Lung (tissue), 12 donors: ENCODE results near the gene RNF150. TPM values are rescaled to one million over a fixed set of nuclear protein-coding genes. Genes with fewer than 3 reads are reported as not detected.

Experiments used
- ATAC-seq: fragments of 200-7000 bp; cut with Tn5 transposase; one replicate; pipeline ENCODE4 v1.9.1; 2020; ENCODE audit warnings: moderate number of reproducible peaks; ENCODE audit not compliant: insufficient read depth, low FRiP score
- DNase-seq, 3 donors: peaks; one replicate each; pipeline ENCODE4 v3.0.0-alpha.2; 2013 to 2017
- H3K27ac ChIP-seq, 2 donors: one replicate each; pipeline ENCODE4 v1.5.1; 2013; ENCODE audit warnings: mild to moderate bottlenecking in 2 of 2, moderate library complexity in 2 of 2, control low read depth in 1 of 2, inconsistent platforms in 1 of 2, low read depth in 1 of 2, low read length in 1 of 2
- H3K27me3 ChIP-seq, 3 donors: one replicate each; pipeline ENCODE4 v1.5.1; 2013; ENCODE audit warnings: low read length in 2 of 3; ENCODE audit not compliant: control insufficient read depth in 3 of 3, insufficient read depth in 3 of 3
- H3K36me3 ChIP-seq, 4 donors: one replicate each; pipeline ENCODE4 v1.5.1; 2013; ENCODE audit warnings: low read length in 4 of 4, mild to moderate bottlenecking in 1 of 4, moderate library complexity in 1 of 4; ENCODE audit not compliant: control insufficient read depth in 4 of 4, insufficient read depth in 4 of 4
- H3K4me1 ChIP-seq, 5 donors: one replicate each; pipeline ENCODE4 v1.5.1; 2013; ENCODE audit warnings: low read length in 5 of 5, mild to moderate bottlenecking in 2 of 5, moderate library complexity in 1 of 5; ENCODE audit not compliant: control insufficient read depth in 5 of 5, insufficient read depth in 5 of 5
- H3K4me3 ChIP-seq: one replicate; pipeline ENCODE4 v1.5.1; 2013; ENCODE audit warnings: mild to moderate bottlenecking, control low read depth, moderate library complexity
- H3K9ac ChIP-seq, 2 donors: one replicate each; pipeline ENCODE4 v1.5.1; 2013; ENCODE audit warnings: low read length in 2 of 2, control low read depth in 1 of 2; ENCODE audit not compliant: insufficient read depth in 1 of 2
- H3K9me3 ChIP-seq, 4 donors: one replicate each; pipeline ENCODE4 v1.5.1; 2013; ENCODE audit warnings: low read length in 3 of 4, mild to moderate bottlenecking in 1 of 4, moderate library complexity in 1 of 4; ENCODE audit not compliant: control insufficient read depth in 4 of 4, insufficient read depth in 3 of 4
- CTCF ChIP-seq: IDR thresholded peaks from 2 replicates; pipeline ENCODE4 v1.5.1; 2012; ENCODE audit warnings: mild to moderate bottlenecking; ENCODE audit errors: control extremely low read depth, extremely low read depth
- WGBS, 2 donors: extraction: QIAGEN DNeasy Blood & Tissue Kit; methylation state at CpG; one replicate each; pipeline ENCODE4 v1.1.7; 2013; 5-methylcytosine and 5-hydroxymethylcytosine counted together
- polyA plus RNA-seq, 2 donors: library from polyadenylated mRNA; stranded (reverse); fragments of 200-250 nt; gene quantifications; one replicate each; pipeline ENCODE4 v1.2.1, GENCODE V29; 2013
- total RNA-seq, 2 donors: library from RNA; depleted of rRNA in 1 of 2; stranded (reverse); fragments of >200 nt in 1 of 2; gene quantifications; one replicate each; pipeline ENCODE4 v1.2.1, GENCODE V29; 2014 to 2021
- donor health status: control.
- donor health status: control.
- donor health status: Bipolar disorder and iron deficiency.
- donor health status: healthy.
- donor health status: DM: yes; HTN: yes; CAD: no.

RNF150 gene
- total and polyA plus RNA-seq, 4 donors = 0.18 to 19.3 (median 2.1) TPM

DNA sequence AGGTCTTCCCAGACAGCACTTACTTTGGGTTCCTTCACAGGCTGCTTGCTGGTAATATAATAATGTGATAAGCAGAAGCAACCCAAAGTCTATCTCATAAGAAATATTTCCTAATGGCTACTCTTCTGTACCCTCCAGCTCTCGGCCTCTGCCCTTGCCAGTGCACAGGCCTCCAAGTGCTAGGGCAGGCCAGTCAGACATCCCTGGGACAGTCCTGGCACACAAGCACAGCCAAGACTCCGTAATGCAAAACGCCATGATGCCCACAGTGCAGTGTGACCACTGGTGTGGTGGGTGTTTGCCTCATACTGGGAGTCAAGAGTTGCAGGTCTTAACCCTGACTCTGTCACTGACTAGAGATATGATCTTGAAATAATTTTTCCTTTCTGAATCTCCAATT lies 35.1 kb downstream of the RNF150 start:
- no peak for TF ChIP-seq CTCF
- no peak for ATAC-seq
- H3K9ac ChIP-seq = no peak overlapping the region
- H3K27ac ChIP-seq = no peak overlapping the region
- no peaks in the 10 kb centered on the region for H3K36me3 ChIP-seq
- peaks cover 0 to 17% (median 0%) of the 10 kb centered on the region in 5 donors for H3K4me1 ChIP-seq
- no peaks in the 10 kb centered on the region for H3K27me3 ChIP-seq
- peaks cover 0 to 3% (median 1%) of the 10 kb centered on the region in 4 donors for H3K9me3 ChIP-seq
- WGBS, 2 donors = 92 to 100% methylated on average over 3 of the region's 3 CpGs
- no peak for DNase-seq
- no peak overlapping the region for H3K4me3 ChIP-seq

DNA sequence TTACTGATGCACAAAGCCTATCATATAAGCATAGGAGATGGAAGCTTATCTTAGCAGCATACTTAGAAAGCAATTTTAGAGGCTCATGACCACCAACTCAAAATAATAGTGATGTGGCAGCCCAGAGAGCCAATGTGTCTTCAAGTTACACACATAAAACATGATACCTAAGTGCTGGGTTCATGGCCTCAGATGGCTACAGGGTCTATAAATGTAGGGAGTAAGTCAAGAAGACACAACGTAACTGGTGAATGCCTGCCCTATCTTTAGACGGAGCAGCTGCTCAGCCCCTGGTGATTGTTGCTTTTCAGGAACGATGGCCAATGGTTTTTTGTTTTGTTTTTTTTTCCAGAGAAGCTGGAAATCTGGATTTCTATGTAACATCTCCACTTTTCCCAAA lies 42.8 kb downstream of the RNF150 start:
- Histone ChIP-seq H3K9me3 (peaks cover 0 to 3% (median 1%) of the 10 kb centered on the region in 4 donors), H3K27me3 (no peaks in the 10 kb centered on the region), H3K27ac (no peak overlapping the region), H3K4me1 (peaks cover 0 to 4% (median 0%) of the 10 kb centered on the region in 5 donors), H3K4me3 (no peak overlapping the region), H3K9ac (no peak overlapping the region), H3K36me3 (no peaks in the 10 kb centered on the region)
- WGBS, 2 donors = 33 to 48% methylated on average over 3 of the region's 3 CpGs
- no peak for TF ChIP-seq CTCF
- DNase-seq (no peak), ATAC-seq (no peak)

DNA sequence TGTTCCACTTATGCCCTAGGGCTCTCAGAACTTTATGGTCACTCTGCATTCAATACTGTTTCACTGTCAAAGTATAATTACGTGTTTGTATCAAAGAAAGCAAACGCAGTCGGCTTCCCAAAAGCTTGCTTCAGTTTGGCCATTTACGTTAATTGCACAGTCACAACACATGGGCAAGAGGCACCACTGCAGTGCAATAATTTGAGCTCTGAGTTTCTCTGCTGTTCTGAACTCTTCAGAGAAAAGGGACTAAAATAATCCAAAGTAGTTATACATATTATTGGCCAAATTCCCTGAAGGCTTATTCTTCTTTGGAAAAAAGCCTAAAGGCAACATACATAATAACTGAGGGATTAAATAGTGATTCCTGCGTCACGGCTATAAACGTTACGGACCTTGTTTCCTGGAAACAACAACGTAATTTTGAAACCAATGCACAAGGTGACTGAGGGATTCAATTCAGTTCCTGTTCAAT lies 51.3 kb downstream of the RNF150 start:
- ATAC-seq (no peak), DNase-seq (peak; percentile 16 to 75 (median 69))
- TF ChIP-seq CTCF = no peak
- Histone ChIP-seq H3K4me1 (peaks cover 0 to 33% (median 11%) of the 10 kb centered on the region in 5 donors), H3K36me3 (no peaks in the 10 kb centered on the region), H3K27ac (no peak overlapping the region), H3K4me3 (no peak overlapping the region), H3K9ac (peak overlapping the region in 1 of 2 donors; percentile 87), H3K9me3 (peaks cover 0 to 2% (median 0%) of the 10 kb centered on the region in 4 donors), H3K27me3 (no peaks in the 10 kb centered on the region)
- WGBS, 2 donors = 73 to 83% methylated on average over 9 of the region's 9 CpGs

GRCh38 chr4:141080668-141081067 lies 52.6 kb downstream of the RNF150 start:
- Histone ChIP-seq H3K27ac (no peak overlapping the region), H3K27me3 (no peaks in the 10 kb centered on the region), H3K36me3 (no peaks in the 10 kb centered on the region), H3K9ac (no peak overlapping the region), H3K9me3 (peaks cover 0 to 2% (median 0%) of the 10 kb centered on the region in 4 donors), H3K4me3 (no peak overlapping the region), H3K4me1 (peaks cover 0 to 34% (median 11%) of the 10 kb centered on the region in 5 donors)
- no peak for TF ChIP-seq CTCF
- DNase-seq = no peak
- 76 to 82% methylated on average over 8 of the region's 8 CpGs for WGBS, 2 donors
- no peak for ATAC-seq
